IPS DF 4.7 (cell line): ENCODE measurements around the gene HEBP2.
"Not testable (repeated sequence)": the region's sequence is repeated elsewhere in the genome, so short reads cannot be mapped to it uniquely, and the experiment has no call there.

Source experiments
- DNase-seq: peaks from one replicate; pipeline ENCODE4 v3.0.0-alpha.2; 2013; ENCODE audit warnings: low spot score; ENCODE audit errors: extremely low read depth

HEBP2 gene

GRCh38 chr6:138422861-138423260, 18.8 kb downstream of the HEBP2 start:
- DNase-seq: no peak

- no peak for DNase-seq
Observed at GRCh38 chr6:138424004-138424904, 20.2 kb downstream of the HEBP2 start.

GRCh38 chr6:138425256-138425655, 21.2 kb downstream of the HEBP2 start:
- not testable (repeated sequence) for DNase-seq

- DNase-seq: no peak
Observed at GRCh38 chr6:138426500-138427123, 22.6 kb downstream of the HEBP2 start.

- DNase-seq: no peak
Observed at GRCh38 chr6:138427701-138428100, 23.7 kb downstream of the HEBP2 start.

GRCh38 chr6:138428944-138429598, 25.0 kb downstream of the HEBP2 start:
- no peak for DNase-seq

GRCh38 chr6:138429761-138430160, 25.7 kb downstream of the HEBP2 start:
- DNase-seq: no peak

GRCh38 chr6:138430361-138431145, 26.5 kb downstream of the HEBP2 start:
- DNase-seq: no peak

GRCh38 chr6:138431256-138432062, 27.4 kb downstream of the HEBP2 start:
- no peak for DNase-seq

- no peak for DNase-seq
Observed at GRCh38 chr6:138432063-138432356, 28.0 kb downstream of the HEBP2 start.

GRCh38 chr6:138434096-138434495, 30.1 kb downstream of the HEBP2 start:
- no peak for DNase-seq

- no peak for DNase-seq
Observed at GRCh38 chr6:138434925-138435324, 30.9 kb downstream of the HEBP2 start.

- no peak for DNase-seq
Observed at GRCh38 chr6:138439546-138439945, 35.5 kb downstream of the HEBP2 start.

GRCh38 chr6:138440296-138440695, 36.3 kb downstream of the HEBP2 start:
- DNase-seq: no peak

- DNase-seq: no peak
Observed at GRCh38 chr6:138440758-138441357, 36.8 kb downstream of the HEBP2 start.

GRCh38 chr6:138441965-138442364, 37.9 kb downstream of the HEBP2 start:
- DNase-seq: no peak

GRCh38 chr6:138442663-138443062, 38.6 kb downstream of the HEBP2 start:
- no peak for DNase-seq

- DNase-seq: no peak
Observed at GRCh38 chr6:138443979-138444378, 40.0 kb downstream of the HEBP2 start.

- DNase-seq: no peak
Observed at GRCh38 chr6:138446821-138447220, 42.8 kb downstream of the HEBP2 start.

- no peak for DNase-seq
Observed at GRCh38 chr6:138450445-138450844, 46.4 kb downstream of the HEBP2 start.
